Skin of body (tissue), 2 donors: ENCODE data around the gene ANKMY2. TPM values are rescaled to one million over a fixed set of nuclear protein-coding genes. Genes with fewer than 3 reads are reported as not detected.
"Not testable (repeated sequence)": the region's sequence is repeated elsewhere in the genome, so short reads cannot be mapped to it uniquely, and the experiment has no call there.

Experiments used
- DNase-seq: peaks from one replicate; lab custom pipeline; 2025; lab: John Stamatoyannopoulos, UW
- total RNA-seq: library from RNA; depleted of rRNA; stranded (reverse); fragments of >200 nt; gene quantifications from one replicate; pipeline ENCODE4 v1.2.3, GENCODE V29; 2014

The ANKMY2 gene
- total RNA-seq, 1 donor from 2014 or later, result 23.2 TPM

GRCh38 chr7:16659854-16660497, 14.4 kb upstream of the ANKMY2 start:
- DNase-seq, result not testable (repeated sequence)

- DNase-seq, result no peak
Measured at GRCh38 chr7:16657656-16658279, 12.2 kb upstream of the ANKMY2 start.

GRCh38 chr7:16656141-16656540, 10.6 kb upstream of the ANKMY2 start:
- no peak for DNase-seq

- no peak for DNase-seq
Measured at GRCh38 chr7:16655394-16655793, 9.8 kb upstream of the ANKMY2 start.

- DNase-seq, result no peak
Measured at GRCh38 chr7:16652888-16653287, 7.3 kb upstream of the ANKMY2 start.

- no peak for DNase-seq
Measured at GRCh38 chr7:16652240-16652583, 6.7 kb upstream of the ANKMY2 start.

GRCh38 chr7:16651396-16652239, 6.1 kb upstream of the ANKMY2 start:
- DNase-seq, result peak; percentile 82

- DNase-seq, result no peak
Measured at GRCh38 chr7:16650266-16650665, 4.7 kb upstream of the ANKMY2 start.

- DNase-seq, result no peak
Measured at GRCh38 chr7:16649196-16649595, 3.6 kb upstream of the ANKMY2 start.

- no peak for DNase-seq
Measured at GRCh38 chr7:16648551-16648950, 3.0 kb upstream of the ANKMY2 start.

GRCh38 chr7:16647435-16647960, 1.9 kb upstream of the ANKMY2 start:
- no peak for DNase-seq

- no peak for DNase-seq
Measured at GRCh38 chr7:16646472-16647072, 1.0 kb upstream of the ANKMY2 start.

GRCh38 chr7:16644636-16645592, 640 bp downstream of the ANKMY2 start:
- DNase-seq, result peak; percentile 37

GRCh38 chr7:16644157-16644556, 1.4 kb downstream of the ANKMY2 start:
- no peak for DNase-seq

- peak; percentile 44 for DNase-seq
Measured at GRCh38 chr7:16638282-16639280, 7.0 kb downstream of the ANKMY2 start.

- peak; percentile 65 for DNase-seq
Measured at GRCh38 chr7:16637379-16637778, 8.2 kb downstream of the ANKMY2 start.

- peak; percentile 83 for DNase-seq
Measured at GRCh38 chr7:16636555-16637101, 8.9 kb downstream of the ANKMY2 start.

GRCh38 chr7:16634271-16634738, 11.2 kb downstream of the ANKMY2 start:
- DNase-seq, result no peak

GRCh38 chr7:16630654-16631053, 14.9 kb downstream of the ANKMY2 start:
- DNase-seq, result no peak
